ENCODE measurements around the gene SLPI.

DNA sequence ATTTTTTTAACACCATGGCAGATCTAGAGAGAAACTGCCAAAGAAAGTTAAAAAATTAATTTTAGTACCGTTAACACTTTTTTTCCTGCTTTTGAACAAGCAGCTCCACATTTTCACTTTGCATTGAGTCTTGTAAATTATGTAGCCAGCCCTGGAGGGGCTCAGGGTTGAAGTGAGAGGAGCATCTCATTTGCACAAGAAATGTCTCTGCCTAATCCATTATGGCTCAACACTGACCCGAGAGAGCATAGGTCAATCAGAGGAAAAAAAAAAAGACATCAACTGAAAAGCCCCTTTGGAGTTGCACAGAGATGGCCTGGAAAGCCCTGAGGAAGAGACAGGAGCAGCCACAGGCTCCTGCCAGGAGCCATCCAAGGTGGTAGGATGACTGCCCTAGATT lies 4.3 kb upstream of the SLPI start:
- TF ChIP-seq POLR2A (IDR thresholded peaks at IDR 0.05), result no peak
- TF ChIP-seq, protein P1, sequence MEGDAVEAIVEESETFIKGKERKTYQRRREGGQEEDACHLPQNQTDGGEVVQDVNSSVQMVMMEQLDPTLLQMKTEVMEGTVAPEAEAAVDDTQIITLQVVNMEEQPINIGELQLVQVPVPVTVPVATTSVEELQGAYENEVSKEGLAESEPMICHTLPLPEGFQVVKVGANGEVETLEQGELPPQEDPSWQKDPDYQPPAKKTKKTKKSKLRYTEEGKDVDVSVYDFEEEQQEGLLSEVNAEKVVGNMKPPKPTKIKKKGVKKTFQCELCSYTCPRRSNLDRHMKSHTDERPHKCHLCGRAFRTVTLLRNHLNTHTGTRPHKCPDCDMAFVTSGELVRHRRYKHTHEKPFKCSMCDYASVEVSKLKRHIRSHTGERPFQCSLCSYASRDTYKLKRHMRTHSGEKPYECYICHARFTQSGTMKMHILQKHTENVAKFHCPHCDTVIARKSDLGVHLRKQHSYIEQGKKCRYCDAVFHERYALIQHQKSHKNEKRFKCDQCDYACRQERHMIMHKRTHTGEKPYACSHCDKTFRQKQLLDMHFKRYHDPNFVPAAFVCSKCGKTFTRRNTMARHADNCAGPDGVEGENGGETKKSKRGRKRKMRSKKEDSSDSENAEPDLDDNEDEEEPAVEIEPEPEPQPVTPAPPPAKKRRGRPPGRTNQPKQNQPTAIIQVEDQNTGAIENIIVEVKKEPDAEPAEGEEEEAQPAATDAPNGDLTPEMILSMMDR (IDR thresholded peaks at IDR 0.05), result no peak
